A549 treated with AZD9567 at 1 μM for 4 hours (cell line): ENCODE results near the gene TMEM17. TPM values are rescaled to one million over a fixed set of nuclear protein-coding genes. Genes with fewer than 3 reads are reported as not detected.

Experiments
- total RNA-seq: library from RNA; stranded (reverse); fragments of 200-300 nt; extraction: Qiagen RNA extraction; gene quantifications from 5 replicates; pipeline ENCODE4 v1.2.3, GENCODE V29; 2022; ENCODE audit not compliant: insufficient read depth

Gene TMEM17
- total RNA-seq = 3.7 to 5.3 TPM (median 4.0 TPM) in 5 replicates

GRCh38 chr2:62505750-62506420, at the start of gene TMEM17:
TMEM17 (minus strand) TSS chr2:62506195; CDS start chr2:62506129, 66 bp downstream.

Other genes with a start within 250 kb of the TMEM17 start
- 33.9 to 66.2 TPM (median 43.7 TPM) in 5 replicates for gene EHBP1, start 199.5 kb upstream of the TMEM17 start, total RNA-seq